ENCODE data around the gene SYT8. TPM values are rescaled to one million over a fixed set of nuclear protein-coding genes. Genes with fewer than 3 reads are reported as not detected.

Gene SYT8
- polyA plus RNA-seq, 4 donors: 0.42 to 1.1 TPM; not detected in 2

DNA sequence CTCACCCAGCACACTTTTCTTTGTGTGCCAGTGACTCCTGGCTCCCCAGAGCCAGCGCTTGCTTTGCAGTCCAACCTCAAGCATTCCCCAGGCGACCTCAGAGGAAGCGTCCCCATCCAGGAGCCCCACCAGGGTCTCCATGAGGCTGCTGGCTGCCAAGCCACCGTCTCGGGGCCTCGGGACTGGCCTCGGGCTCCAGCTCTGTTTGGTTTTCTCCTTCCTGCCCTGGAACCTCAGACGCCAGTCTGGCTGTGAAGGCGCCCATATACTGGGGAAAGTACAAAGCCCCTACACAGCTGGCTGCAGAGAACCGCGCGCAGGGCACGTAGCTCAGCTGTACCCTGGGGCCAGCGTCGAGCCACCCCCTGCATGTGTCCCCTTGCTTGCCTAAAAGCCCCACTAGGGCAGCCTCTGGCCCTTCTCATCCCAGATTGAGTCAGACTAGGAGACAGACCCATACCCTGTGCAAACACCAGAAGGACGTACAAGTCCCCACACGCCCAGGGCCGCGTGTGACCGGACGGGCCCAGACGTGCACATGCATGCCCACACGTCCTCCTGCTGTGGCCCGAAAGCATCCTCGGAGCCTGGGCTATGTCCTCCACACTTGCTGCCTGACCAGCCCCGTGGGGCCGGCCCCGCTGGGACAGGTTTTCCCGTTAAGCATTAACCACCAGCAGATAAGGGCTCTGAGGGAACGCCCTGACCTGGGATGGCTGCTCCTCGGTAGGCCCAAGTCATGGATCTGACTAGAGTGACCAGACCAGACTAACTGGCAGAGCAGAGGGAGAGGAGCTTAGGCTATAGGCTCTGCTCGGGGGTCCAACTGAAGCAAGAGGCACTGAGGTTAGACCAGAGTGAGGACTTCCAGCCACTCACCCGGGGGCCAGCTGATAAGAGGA is 4.2 kb upstream of the SYT8 start:
- DNase-seq (ENCODE audit: low read depth in 4 of 4, low spot score in 3 of 4): no peak

DNA sequence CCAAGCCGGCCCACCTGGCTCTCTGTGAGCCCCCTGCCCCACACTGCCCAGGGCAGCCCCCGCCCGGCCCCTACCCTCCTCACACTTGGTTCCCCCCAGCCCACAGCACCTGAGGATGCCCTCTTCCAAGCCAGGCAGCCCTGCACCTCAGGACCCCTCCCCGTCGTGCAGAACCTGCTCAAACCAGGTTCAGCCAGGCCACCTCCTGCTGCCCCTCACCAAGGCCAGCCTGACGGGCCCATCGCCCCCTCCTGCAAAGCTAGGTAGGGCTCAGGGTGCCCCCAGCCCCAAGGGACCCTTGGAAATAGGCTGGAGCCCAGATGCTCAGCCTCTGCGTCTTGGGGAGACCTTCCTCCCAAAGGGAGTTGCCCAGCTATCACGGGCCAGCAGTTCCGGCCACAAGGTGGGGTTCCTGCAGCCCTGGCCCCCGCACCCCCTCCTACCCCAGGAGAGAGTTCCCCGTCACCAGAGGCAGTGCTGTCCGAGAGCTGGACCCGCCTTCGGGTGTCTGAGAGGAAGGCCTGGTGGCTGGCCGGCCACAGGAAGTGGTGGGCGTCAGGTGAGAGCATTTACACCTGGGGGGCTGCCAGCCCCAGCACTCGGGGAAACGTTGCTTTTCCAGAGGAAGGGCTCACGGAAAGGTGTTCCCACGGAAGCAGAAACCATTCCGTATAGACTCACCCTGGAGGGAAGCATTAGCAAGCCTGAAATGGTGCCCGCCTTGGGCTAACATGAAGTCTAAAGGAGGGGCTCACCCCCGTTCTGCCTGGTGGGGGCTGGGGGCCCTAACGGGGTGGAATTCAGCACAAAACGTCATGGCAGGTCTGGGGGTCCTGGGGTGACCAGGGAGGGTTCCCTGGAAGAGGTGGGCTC is 3.2 kb upstream of the SYT8 start:
- no peak for DNase-seq (ENCODE audit: low read depth in 4 of 4, low spot score in 3 of 4)

DNA sequence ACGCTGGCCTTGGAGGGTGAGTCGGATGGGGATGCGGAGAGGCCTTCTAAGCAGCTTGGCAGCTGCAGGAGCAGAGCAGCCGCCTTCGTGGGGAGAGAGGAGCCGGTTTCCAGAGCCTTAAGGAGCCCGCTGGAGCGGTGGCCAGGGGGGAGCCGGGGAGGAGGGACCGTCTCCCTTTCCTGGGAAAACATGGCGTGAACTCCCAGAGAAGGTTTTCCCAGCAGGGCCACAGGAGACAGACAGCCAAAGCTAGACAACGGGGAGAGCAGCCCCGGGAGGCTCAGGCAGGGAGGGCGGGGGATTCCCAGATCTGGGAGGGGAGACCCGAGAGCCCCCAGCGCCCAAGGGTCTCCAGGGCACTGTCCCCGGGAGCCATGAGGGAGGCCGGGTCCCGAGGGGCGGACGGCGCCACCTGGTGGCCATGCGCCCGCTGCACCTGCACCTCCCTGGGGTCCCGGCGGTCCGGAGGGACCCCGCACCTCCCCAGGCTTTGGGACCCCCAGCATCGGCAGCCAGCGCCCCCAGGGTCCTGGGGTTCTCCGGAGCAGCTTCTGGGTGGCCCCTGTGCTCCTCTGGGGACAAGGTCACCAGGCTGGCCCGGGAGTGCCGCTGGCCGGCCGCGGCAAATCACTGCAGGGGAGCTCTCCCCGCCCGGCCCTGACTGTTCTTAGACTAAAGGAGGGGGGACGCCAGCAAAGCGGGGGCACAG is 2.4 kb upstream of the SYT8 start:
- no peak for DNase-seq (ENCODE audit: low read depth in 4 of 4, low spot score in 3 of 4)

DNA sequence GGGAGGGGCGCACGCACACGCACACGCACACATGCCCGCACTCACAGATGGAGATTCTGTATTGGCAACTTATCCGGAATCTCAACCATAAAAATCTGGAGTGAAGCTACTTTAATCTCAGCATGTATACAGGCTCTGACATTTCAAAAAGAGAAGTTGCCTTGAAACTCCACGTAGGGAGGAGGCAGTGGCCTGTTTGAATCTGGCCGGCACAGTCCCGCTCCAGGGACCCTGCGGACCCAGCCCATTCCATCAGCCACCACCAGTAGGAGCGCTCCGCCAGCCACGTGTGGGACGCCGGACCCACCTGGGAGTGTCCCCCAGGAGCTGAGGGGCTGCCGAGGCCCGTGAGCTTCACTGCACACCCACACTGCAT is 1.9 kb upstream of the SYT8 start:
- DNase-seq (ENCODE audit: low read depth in 4 of 4, low spot score in 3 of 4): no peak

DNA sequence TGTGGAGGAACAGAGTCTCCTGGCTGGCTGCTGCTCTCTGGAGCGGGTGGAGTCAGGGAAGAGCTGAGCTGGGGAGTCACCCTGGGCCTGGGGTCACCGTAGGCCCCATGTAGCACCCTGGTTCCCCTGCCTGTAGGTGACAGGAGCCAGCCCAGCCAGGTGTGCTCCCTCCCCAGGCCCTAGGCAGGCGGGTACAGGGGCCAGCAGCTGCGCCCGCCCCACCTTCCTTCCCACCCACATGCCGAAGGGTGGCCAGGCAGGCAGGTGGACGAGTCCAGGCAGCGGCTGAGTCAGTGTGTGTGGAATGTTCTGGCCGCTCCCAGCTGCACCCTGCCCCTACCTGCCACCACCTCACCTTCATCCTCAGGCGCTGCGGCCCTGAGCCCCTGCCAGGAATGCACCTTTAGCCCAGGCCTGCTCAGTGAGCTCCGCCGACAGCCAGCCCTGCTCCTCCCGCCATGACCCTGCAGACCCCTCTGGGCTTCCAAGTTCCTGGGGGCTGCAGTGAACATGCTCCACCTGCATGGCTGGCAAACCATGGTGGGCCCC is 654 bp upstream of the SYT8 start:
- DNase-seq (ENCODE audit: low read depth in 4 of 4, low spot score in 3 of 4): no peak

DNA sequence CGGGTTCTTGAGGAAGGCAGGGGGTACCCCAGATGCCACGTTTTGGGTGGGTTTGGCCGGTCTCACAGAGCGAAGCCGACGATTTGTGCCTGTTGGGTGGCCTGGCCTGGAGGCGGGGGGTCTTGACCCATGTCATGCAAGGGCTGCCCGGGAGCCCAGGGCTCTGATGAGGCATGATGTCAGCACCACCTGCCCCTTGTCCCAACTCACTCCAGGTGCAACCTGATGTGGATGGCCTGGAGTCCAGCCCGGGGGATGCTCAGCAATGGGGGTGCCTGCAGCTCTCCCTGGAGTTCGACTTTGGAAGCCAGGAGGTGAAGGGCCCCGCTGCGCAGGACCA is 851 bp downstream of the SYT8 start:
- DNase-seq (ENCODE audit: low read depth in 4 of 4, low spot score in 3 of 4): no peak

DNA sequence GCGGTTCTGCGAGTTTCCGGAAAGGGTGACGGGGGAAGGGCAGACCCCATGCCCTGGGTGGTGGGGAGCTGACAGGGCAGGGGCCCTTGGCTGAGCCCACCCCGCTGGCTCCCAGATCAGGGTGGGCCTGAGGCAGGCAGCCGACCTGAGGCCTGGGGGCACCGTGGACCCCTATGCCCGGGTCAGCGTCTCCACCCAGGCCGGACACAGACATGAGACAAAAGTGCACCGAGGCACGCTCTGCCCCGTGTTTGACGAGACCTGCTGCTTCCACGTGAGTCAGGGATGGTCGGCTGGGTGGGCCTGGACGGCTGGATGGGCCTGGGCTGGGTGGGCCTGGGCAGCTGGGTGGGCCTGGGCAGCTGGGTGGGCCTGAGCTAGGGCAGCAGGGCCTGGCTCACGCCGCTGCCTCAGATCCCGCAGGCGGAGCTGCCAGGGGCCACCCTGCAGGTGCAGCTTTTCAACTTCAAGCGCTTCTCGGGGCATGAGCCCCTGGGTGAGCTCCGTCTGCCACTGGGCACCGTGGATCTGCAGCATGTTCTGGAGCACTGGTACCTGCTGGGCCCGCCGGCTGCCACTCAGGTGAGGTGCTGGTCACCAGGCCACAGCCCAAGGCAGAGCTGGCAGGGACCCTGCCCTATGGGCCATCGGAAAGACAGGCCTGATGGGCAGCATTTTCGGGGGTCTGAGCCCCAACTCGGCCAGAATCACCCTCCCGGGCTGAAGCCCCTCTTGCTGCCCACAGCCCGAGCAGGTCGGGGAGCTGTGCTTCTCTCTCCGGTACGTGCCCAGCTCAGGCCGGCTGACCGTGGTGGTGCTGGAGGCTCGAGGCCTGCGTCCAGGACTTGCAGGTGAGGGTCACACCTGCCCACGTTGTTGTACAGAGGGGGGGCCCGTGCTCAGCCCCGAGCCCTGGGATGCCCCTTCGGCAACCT is 1.5 kb downstream of the SYT8 start:
- DNase-seq (ENCODE audit: low read depth in 4 of 4, low spot score in 3 of 4): no peak

DNA sequence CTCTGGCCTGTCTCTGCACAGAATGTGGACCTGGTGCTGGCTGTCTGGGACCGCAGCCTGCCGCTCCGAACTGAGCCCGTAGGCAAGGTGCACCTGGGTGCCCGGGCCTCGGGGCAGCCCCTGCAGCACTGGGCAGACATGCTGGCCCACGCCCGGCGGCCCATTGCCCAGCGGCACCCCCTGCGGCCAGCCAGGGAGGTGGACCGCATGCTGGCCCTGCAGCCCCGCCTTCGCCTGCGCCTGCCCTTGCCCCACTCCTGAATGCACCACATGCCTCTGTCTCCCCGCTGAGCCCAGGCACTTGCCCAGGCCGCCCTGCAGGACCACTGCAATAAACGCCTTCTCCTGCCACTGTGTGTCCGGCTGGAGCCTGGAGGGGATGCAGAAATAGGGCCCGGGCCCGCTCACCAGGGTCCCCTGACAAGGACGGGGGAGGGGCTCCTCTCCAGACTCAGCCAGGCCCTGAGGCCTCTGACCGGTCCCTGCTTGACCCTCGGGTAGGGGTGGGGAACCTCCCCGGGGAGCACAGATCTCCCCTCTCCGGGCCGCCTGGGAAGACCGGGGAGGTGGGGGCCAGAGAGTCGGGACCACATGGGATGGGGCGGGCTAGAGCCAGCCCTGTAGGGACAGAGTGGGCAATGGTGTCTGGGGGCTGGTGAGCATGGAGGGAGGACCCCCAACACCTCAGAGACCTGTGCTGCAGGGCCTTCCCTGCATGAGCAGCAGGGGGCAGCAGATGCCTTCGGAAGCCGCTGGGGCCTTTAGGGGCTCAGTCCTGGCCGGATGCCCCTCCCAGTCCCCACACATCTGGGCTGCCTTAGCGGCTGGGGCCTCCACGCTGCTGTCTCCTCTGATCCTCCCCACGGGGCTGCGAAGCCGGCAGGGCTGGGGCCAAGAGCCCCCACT is 2.6 kb downstream of the SYT8 start:
- no peak for DNase-seq (ENCODE audit: low read depth in 4 of 4, low spot score in 3 of 4)

DNA sequence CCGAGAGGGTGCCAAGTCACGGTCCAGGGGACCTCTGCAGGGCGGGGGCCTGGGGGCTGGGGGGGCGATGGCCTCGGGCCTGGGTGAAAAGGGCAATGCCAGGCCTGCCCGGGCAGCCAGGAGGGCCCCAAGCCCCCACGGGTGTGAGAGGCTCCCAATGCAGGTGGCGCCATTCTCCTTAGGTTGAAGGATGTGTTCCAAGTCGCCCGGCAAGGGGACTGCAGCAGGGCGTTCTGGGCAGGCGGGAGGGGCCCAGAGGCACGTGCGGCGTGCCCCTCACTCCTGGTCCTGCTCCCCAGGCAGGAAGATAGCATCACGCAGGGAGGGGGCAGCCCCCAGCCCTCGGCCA is 3.3 kb downstream of the SYT8 start:
- DNase-seq (ENCODE audit: low read depth in 4 of 4, low spot score in 3 of 4): no peak

DNA sequence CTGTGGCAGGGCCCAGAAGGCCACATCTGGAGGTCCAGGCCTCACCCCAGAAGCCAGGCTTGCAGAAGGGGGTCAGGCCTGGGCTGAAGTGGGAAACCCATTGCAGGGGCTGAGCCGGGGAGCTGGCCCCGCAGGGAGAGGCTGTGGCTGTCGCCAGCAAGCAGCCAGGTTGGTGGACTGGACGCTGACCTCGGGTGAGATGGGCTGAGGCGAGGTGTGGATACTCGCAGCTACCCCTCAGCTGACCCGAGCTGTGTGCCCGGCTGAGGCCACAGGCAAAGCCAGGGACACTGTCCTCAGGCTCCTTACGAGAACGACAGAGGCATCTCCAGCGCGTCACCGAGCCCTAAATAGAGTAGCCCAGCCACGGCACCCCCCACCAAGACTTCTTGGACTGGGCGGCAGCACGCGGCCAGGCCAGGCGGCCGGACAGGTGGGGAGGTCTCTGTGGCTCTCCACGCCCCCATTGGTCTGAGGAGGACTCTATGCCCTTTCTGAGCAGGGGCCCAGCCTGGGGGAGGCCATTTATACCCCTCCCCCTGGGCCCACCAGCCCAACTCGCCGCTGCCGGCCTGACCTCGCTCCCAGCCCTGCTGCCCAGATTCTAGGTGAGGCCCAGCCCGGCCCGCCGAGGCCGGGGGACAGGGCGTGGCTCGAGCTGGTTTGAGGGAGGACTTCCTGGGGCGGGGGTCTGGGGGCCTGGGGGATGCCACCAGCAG is 3.8 kb downstream of the SYT8 start, which contains the start of gene TNNI2:
Gene TNNI2 (plus strand): TSS at position 556 of the 719 bp plus-strand sequence. CDS start 716 bp downstream, outside the sequence.
- DNase-seq (ENCODE audit: low read depth in 4 of 4, low spot score in 3 of 4): no peak

DNA sequence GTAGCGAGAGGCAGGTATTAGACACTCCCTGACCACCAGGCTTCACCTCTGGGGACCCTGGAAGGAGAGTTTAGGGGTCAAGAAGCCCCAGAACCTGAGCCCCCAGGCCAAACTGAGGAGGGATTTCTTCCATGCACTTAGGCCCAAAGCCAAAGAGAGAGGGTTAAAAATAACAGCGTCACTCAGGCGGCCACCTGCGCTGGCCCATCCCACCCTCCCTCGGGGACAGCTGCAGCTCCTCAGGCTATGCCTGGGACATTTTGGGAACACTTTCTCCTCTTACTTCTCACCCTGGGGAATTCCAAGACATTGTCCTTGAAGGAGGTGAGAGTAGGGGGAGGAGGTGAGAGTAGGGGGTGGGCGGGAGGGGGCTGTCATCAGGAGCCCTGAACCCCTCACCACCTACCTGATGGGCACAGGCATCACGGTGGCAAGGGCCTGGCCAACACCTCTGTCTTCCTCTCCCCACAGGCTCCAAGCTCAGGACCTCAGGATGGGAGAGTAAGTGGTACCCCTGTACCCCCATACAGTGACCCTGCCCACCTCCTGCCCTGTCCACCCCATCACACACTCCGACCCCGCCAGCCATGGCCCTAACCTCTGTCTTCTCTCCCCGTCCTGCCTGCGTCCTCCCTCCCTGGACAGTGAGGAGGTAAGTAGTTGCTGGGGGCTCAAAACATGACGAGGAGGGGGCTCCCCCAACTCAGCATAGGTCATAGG is 4.6 kb downstream of the SYT8 start:
- no peak for DNase-seq (ENCODE audit: low read depth in 4 of 4, low spot score in 3 of 4)

DNA sequence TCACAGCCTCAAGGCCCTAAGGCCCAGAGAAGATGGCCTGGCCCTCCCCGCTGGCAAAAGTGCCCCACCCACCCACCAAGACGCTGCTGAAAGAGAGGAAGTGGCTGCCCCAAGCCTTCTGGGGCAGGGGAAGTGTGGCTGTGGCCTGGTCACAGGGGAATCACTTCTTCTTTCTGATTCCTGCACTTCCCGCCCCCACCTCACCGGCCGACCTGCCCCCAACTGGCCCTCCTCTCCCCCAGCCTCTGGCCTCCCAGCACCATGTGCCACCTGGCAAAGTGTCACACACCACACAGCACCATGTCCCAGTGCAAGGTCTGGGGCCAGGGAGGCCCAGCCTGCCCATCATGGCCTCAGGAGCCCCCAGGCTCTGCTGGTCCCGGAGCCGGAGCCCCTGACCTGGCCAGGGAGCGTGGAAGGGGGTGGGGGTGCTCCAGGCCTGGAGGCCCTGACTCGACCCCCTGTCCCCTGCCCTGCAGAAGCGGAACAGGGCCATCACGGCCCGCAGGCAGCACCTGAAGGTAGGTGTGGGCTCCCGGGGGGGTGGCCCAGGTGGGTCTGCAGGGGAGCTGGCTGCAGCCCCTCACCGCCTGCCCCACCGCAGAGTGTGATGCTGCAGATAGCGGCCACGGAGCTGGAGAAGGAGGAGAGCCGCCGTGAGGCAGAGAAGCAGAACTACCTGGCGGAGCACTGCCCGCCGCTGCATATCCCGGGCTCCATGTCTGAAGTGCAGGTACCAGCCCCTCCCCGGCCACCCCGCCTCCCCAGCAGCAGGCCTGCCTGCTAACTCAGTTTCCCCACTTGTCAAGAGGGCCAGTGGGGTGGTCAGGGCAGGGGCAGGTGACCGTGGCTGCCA is 5.4 kb downstream of the SYT8 start:
- DNase-seq (ENCODE audit: low read depth in 4 of 4, low spot score in 3 of 4): no peak

DNA sequence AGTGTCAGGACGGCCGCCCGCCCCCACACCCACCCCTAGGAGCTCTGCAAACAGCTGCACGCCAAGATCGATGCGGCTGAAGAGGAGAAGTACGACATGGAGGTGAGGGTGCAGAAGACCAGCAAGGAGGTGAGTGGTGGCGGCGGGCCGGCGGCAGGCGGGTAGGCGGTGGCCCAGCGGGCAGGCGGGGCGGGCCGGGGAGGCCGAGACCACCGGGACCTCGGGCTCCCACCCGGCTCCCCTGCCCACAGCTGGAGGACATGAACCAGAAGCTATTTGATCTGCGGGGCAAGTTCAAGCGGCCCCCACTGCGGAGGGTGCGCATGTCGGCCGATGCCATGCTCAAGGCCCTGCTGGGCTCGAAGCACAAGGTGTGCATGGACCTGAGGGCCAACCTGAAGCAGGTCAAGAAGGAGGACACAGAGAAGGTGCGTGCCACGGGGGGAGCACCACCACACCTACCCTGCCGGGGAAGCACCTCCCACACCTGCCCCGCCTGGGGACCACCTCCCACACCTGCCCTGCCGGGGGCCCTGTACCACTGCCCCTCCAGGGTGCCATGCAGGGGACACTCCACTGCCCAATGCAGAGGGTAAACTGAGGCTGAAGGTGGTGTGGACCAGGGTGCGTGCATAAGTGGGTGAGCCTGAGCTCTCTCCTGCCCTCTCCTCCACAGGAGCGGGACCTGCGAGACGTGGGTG is 6.1 kb downstream of the SYT8 start:
- no peak for DNase-seq (ENCODE audit: low read depth in 4 of 4, low spot score in 3 of 4)

DNA sequence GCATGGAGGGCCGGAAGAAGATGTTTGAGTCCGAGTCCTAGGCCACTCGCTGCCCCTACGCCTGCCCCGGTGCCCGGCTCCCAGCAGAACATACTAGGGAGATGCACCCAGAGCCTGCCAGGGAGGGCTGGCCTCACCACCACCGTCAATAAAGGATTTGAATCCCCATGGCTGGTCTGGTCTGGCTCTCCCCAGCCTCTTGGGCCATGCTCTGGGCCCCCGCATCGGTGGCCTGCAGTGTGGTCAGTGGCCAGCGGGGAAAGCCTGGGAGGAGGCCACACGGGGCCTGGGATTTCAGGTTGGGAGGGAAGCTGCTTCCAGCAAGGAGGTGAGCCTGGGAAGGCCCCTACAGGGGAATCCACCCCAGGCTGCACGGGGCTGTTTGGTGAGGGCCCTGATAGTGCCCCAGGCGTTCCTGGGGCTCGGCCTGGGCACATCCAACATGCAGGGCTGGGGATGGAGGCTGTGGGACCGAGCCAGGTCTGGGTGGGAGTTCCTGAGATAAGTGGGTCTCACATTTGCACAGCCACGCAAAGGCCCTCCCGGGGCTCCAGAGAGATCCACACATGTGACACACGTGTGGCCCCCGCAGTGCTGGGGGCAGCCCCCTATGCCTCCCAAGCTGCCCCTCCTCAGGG is 6.8 kb downstream of the SYT8 start:
- no peak for DNase-seq (ENCODE audit: low read depth in 4 of 4, low spot score in 3 of 4)
